ENCODE measurements around the gene BCAT1.

BCAT1 gene

DNA sequence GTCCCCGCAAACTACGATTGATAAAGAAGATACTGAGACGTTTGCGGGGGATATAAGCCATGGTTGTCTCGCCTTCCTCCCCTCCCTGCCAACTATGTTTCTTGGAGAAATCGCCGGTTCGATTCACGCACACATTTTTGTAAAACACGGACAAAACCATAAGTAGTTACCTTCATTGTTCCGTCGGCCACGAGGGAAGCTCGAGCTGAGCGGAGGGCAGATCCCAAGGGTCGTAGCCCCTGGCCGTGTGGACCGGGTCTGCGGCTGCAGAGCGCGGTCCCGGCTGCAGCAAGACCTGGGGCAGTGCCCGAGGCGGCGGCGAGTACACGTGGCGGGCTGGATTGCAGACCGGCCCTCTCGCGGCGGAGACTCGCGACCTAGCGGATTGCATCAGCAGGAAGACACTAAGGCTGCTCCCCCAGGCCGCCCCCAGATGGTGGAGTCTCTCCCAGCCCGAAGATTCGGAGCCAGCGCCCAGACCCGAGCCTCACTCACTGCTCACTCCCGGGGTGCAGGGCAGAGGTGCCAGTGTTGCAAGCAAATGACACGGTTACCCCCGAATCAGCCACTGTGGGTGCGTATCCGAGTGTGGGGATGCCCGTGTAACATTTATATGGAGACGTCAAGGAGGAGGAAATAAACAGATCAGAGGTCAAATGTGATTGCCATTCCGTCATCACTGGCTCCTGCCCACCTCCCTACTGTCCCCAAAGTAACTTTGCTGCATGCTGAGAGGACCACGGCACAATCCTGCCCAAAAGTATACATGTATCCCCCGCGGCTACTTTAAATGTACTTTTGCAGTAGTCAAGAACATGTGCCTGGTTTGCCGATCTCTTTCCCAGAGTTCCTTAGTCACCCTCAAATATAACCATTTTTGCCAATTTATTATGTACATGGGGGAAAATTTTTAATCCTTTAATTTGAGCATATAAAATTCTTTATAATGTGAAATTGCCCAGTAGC, at the start of gene BCAT1:
BCAT1 (minus strand) TSS at position 345 of the 966 bp plus-strand sequence; CDS start at position 176, 169 bp downstream.
- Histone ChIP-seq H3K27me3 (peaks cover 43% of the 10 kb centered on the region), H3K9me3 (no peaks in the 10 kb centered on the region), H3K4me3 (ENCODE audit: low read depth in 1 of 2, low read length in 1 of 2) (peak within 1 kb of the TSS; percentile 56 to 59), H3K27ac (no peak within 1 kb of the TSS), H3K36me3 (no peaks in the 10 kb centered on the region), H3K4me1 (ENCODE audit: control insufficient read depth in 1 of 2, insufficient read depth in 1 of 2, low read depth in 1 of 2, low read length in 1 of 2) (peaks cover 27 to 32% of the 10 kb centered on the region in 2 experiments)
- no peak for TF ChIP-seq CTCF (IDR thresholded peaks at IDR 0.05)

DNA sequence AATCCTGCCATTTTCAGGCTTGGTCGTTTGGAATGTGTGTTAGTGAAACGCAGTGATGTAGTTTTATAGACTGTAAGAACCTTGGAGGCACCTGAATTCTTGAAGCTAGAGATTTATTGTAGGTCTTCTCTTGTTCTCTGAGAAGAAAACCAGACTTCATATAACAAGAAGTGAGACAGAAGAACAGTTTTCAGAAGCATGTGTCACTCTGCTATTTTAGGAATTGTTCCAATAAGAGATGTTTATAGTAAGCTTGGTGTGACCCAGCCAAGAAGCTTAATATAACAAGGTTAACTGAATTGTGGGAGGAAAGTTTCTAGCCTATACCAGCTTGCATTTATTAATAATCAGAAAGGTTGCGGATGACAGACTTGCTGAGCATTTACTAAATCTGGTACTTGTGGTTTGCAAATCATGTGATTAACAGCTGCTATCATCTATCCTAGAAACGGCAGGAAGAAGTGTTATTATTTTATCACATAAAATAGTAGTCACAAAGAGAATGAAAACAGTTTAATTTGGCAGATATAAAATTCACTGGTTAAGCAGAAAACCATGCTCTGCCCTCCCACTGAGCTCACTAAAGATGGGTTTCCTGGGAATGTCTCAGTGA, 49.2 kb upstream of the BCAT1 start:
- H3K27me3 ChIP-seq: peaks cover 4% of the 10 kb centered on the region
- no peak for TF ChIP-seq CTCF (IDR thresholded peaks at IDR 0.05)
- H3K4me3 ChIP-seq (ENCODE audit: low read depth in 1 of 2, low read length in 1 of 2): no peak overlapping the region
- no peaks in the 10 kb centered on the region for H3K36me3 ChIP-seq
- H3K4me1 ChIP-seq (ENCODE audit: control insufficient read depth in 1 of 2, insufficient read depth in 1 of 2, low read depth in 1 of 2, low read length in 1 of 2): no peaks in the 10 kb centered on the region
- no peak overlapping the region for H3K27ac ChIP-seq
- H3K9me3 ChIP-seq: no peaks in the 10 kb centered on the region

DNA sequence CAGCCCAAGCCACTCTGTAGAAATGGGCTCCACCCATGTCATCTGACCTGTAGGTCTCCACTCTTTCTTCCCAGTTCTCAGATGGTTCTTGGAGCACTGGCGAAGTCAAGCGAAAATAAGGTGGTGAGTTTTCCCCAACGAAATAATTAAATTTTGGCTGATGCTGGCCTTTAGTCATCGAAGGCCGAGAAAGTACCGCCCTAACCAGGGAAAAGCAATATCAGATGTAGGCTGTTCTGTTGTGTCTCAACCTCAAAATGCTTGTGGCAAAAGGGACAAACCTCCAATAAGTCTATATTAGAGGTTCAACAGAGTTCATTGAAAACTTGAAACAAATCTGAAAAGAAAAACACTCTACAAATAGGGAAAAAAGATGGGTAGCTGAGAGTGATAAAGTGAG, 48.6 kb upstream of the BCAT1 start:
- Histone ChIP-seq H3K4me1 (ENCODE audit: control insufficient read depth in 1 of 2, insufficient read depth in 1 of 2, low read depth in 1 of 2, low read length in 1 of 2) (no peaks in the 10 kb centered on the region), H3K36me3 (no peaks in the 10 kb centered on the region), H3K4me3 (ENCODE audit: low read depth in 1 of 2, low read length in 1 of 2) (no peak overlapping the region), H3K27me3 (peaks cover 4% of the 10 kb centered on the region), H3K27ac (no peak overlapping the region), H3K9me3 (no peaks in the 10 kb centered on the region)
- TF ChIP-seq CTCF (IDR thresholded peaks at IDR 0.05): no peak

GRCh38 chr12:24996820-24997219, 47.9 kb upstream of the BCAT1 start:
- no peaks in the 10 kb centered on the region for H3K36me3 ChIP-seq
- no peak overlapping the region for H3K27ac ChIP-seq
- TF ChIP-seq CTCF (IDR thresholded peaks at IDR 0.05): no peak
- H3K4me3 ChIP-seq (ENCODE audit: low read depth in 1 of 2, low read length in 1 of 2): no peak overlapping the region
- H3K27me3 ChIP-seq: peaks cover 4% of the 10 kb centered on the region
- no peaks in the 10 kb centered on the region for H3K4me1 ChIP-seq (ENCODE audit: control insufficient read depth in 1 of 2, insufficient read depth in 1 of 2, low read depth in 1 of 2, low read length in 1 of 2)
- H3K9me3 ChIP-seq: no peaks in the 10 kb centered on the region

- Histone ChIP-seq H3K27me3 (peaks cover 4% of the 10 kb centered on the region), H3K4me3 (ENCODE audit: low read depth in 1 of 2, low read length in 1 of 2) (no peak overlapping the region), H3K27ac (no peak overlapping the region), H3K36me3 (no peaks in the 10 kb centered on the region), H3K4me1 (ENCODE audit: control insufficient read depth in 1 of 2, insufficient read depth in 1 of 2, low read depth in 1 of 2, low read length in 1 of 2) (no peaks in the 10 kb centered on the region), H3K9me3 (no peaks in the 10 kb centered on the region)
- TF ChIP-seq CTCF (IDR thresholded peaks at IDR 0.05): no peak
Observed at GRCh38 chr12:24996102-24996797, 47.3 kb upstream of the BCAT1 start.

Measured in neutrophil (primary cell).